Osteoblast (primary cell): ENCODE results near the gene MASP1. TPM values are rescaled to one million over a fixed set of nuclear protein-coding genes. Genes with fewer than 3 reads are reported as not detected.
"Not testable (repeated sequence)": the region's sequence is repeated elsewhere in the genome, so short reads cannot be mapped to it uniquely, and the experiment has no call there.

Source experiments
- DNase-seq: peaks from one replicate; pipeline ENCODE4 v3.0.0; 2011; ENCODE audit warnings: low spot score, mixed read lengths; ENCODE audit not compliant: insufficient read length; ENCODE audit errors: missing footprints
- H2AFZ ChIP-seq: 2 replicates; pipeline ENCODE4 v1.6.0; 2011; ENCODE audit warnings: mild to moderate bottlenecking, low read length
- H3K27ac ChIP-seq: 2 replicates; pipeline ENCODE4 v1.5.1; 2011; ENCODE audit warnings: mild to moderate bottlenecking, low read depth, low read length, moderate library complexity
- H3K27me3 ChIP-seq: 2 replicates; pipeline ENCODE4 v1.6.0; 2012; ENCODE audit warnings: mild to moderate bottlenecking, control low read depth, inconsistent platforms, low read length, moderate library complexity; ENCODE audit not compliant: insufficient read depth
- H3K36me3 ChIP-seq: 2 replicates; pipeline ENCODE4 v1.5.1; 2011; ENCODE audit warnings: mild to moderate bottlenecking, low read length, control low read depth, moderate library complexity; ENCODE audit not compliant: insufficient read depth
- H3K4me1 ChIP-seq: 2 replicates; pipeline ENCODE4 v1.5.1; 2011; ENCODE audit warnings: mild to moderate bottlenecking, low read length, control low read depth, moderate library complexity; ENCODE audit not compliant: insufficient read depth
- H3K4me2 ChIP-seq: 2 replicates; pipeline ENCODE4 v1.6.0; 2011; ENCODE audit warnings: mild to moderate bottlenecking, low read length; ENCODE audit not compliant: insufficient read depth
- H3K4me3 ChIP-seq: fragments of 200-600 bp; sonication (generic); 3 replicates; pipeline ENCODE4 v1.5.1; 2012; ENCODE audit warnings: mild to moderate bottlenecking, low read length, inconsistent platforms; ENCODE audit not compliant: insufficient read depth
- H3K79me2 ChIP-seq: 2 replicates; pipeline ENCODE4 v1.6.0; 2012; ENCODE audit warnings: mild to moderate bottlenecking, low read length, control low read depth, inconsistent platforms; ENCODE audit not compliant: insufficient read depth
- H3K9me3 ChIP-seq: 2 replicates; pipeline ENCODE4 v1.5.1; 2011; ENCODE audit warnings: low read depth, low read length, control low read depth
- H4K20me1 ChIP-seq: 2 replicates; pipeline ENCODE4 v1.6.0; 2012; ENCODE audit warnings: mild to moderate bottlenecking, low read length, control low read depth; ENCODE audit not compliant: insufficient read depth
- CTCF ChIP-seq: IDR thresholded peaks from 2 replicates; pipeline ENCODE4 v1.5.1; 2011; ENCODE audit warnings: mild to moderate bottlenecking, low read depth, low read length, moderate library complexity; ENCODE audit errors: extremely low read depth
- total RNA-seq: library from RNA; depleted of rRNA; stranded (reverse); fragments of >200 nt; gene quantifications from 2 replicates; pipeline ENCODE4 v1.2.3, GENCODE V29; 2012

MASP1 gene
- total RNA-seq, 1 donor, result 1.4 TPM

GRCh38 chr3:187242900-187243299 lies 48.6 kb downstream of the MASP1 start:
- Histone ChIP-seq H3K36me3 (no peaks in the 10 kb centered on the region), H3K4me3 (no peak overlapping the region), H3K27me3 (peaks cover under 1% of the 10 kb centered on the region), H4K20me1 (no peaks in the 10 kb centered on the region), H2AFZ (no peak overlapping the region), H3K79me2 (no peaks in the 10 kb centered on the region), H3K4me2 (no peak overlapping the region), H3K9me3 (no peaks in the 10 kb centered on the region), H3K27ac (no peak overlapping the region), H3K4me1 (peaks cover 3% of the 10 kb centered on the region)
- TF ChIP-seq CTCF, result no peak
- no peak for DNase-seq

- Histone ChIP-seq H3K4me1 (peaks cover 3% of the 10 kb centered on the region), H4K20me1 (no peaks in the 10 kb centered on the region), H3K27me3 (no peaks in the 10 kb centered on the region), H3K4me3 (no peak overlapping the region), H3K9me3 (no peaks in the 10 kb centered on the region), H2AFZ (no peak overlapping the region), H3K4me2 (no peak overlapping the region), H3K36me3 (no peaks in the 10 kb centered on the region), H3K27ac (no peak overlapping the region), H3K79me2 (no peaks in the 10 kb centered on the region)
- no peak for TF ChIP-seq CTCF
- DNase-seq, result peak; percentile 57
Observed at GRCh38 chr3:187242435-187242834, 49.1 kb downstream of the MASP1 start.

DNA sequence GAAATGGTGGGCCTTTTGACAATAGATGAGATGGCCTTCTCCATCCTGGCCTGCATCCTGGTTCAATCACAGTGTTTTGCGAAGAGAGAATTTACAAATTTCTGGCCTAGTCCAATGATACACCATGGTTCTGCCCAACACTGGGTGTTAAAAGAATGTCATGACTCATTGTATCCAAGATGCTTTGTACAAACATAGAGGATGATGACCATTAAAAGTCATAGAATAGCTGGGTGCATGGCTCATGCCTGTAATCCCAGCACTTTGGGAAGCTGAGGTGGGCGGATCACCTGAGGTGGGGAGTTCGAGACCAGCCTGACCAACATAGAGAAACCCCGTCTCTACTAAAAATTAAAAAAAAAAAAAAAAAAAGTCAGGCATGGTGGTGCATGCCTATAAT lies 52.7 kb downstream of the MASP1 start:
- H3K27ac ChIP-seq, H3K79me2 ChIP-seq, H3K36me3 ChIP-seq, H2AFZ ChIP-seq, H3K4me1 ChIP-seq, H4K20me1 ChIP-seq, H3K27me3 ChIP-seq, H3K4me2 ChIP-seq, H3K4me3 ChIP-seq, H3K9me3 ChIP-seq: not testable (repeated sequence)
- DNase-seq, result peak; percentile 78

- H3K9me3 ChIP-seq, result no peaks in the 10 kb centered on the region
- no peak overlapping the region for H3K4me2 ChIP-seq
- DNase-seq, result no peak
- no peaks in the 10 kb centered on the region for H4K20me1 ChIP-seq
- no peak for TF ChIP-seq CTCF
- no peak overlapping the region for H2AFZ ChIP-seq
- no peaks in the 10 kb centered on the region for H3K36me3 ChIP-seq
- no peaks in the 10 kb centered on the region for H3K79me2 ChIP-seq
- no peaks in the 10 kb centered on the region for H3K27me3 ChIP-seq
- no peak overlapping the region for H3K4me3 ChIP-seq
- H3K27ac ChIP-seq, result no peak overlapping the region
- no peaks in the 10 kb centered on the region for H3K4me1 ChIP-seq
Observed at GRCh38 chr3:187238239-187238638, 53.3 kb downstream of the MASP1 start.
